Retinal pigment epithelial cell (primary cell): ENCODE measurements around the gene WFDC1.
A peak's percentile ranks its signal among the peaks of the same experiment; 100 is the strongest.

Source experiments
- DNase-seq: peaks from one replicate; pipeline ENCODE4 v3.0.0-alpha.2; 2010; ENCODE audit warnings: low read depth
- H3K4me3 ChIP-seq: 2 replicates; pipeline ENCODE4 v1.5.1; 2011; ENCODE audit warnings: mild to moderate bottlenecking, low read length, control low read depth, moderate library complexity
- TF ChIP-seq, protein P1 (sequence below): conservative IDR thresholded peaks from 2 replicates; pipeline ENCODE4 v1.5.1; 2011; ENCODE audit warnings: low read depth, low read length, control low read depth, inconsistent platforms

WFDC1 gene

DNA sequence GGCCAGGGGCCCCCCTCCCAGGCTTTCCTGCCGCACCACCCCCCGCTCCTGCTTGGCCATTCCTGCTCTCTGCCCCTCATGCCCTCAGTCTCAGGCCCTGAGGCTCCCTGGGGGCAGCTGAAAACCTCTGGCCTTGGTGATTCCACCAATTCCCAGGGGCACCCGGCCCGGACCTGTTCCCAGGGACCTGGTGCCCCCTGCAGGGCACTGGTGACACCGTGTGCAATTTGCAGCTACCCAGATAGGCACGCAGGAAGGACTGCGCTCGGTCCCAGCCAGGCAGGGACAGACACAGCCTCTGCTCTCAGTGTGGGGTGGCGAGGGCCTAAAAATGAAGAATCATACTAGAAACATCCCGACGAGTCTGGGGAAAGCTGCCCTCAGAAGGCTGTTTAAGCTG, 13.4 kb downstream of the WFDC1 start:
- no peak for DNase-seq
- H3K4me3 ChIP-seq: no peak overlapping the region
- TF ChIP-seq, protein P1, sequence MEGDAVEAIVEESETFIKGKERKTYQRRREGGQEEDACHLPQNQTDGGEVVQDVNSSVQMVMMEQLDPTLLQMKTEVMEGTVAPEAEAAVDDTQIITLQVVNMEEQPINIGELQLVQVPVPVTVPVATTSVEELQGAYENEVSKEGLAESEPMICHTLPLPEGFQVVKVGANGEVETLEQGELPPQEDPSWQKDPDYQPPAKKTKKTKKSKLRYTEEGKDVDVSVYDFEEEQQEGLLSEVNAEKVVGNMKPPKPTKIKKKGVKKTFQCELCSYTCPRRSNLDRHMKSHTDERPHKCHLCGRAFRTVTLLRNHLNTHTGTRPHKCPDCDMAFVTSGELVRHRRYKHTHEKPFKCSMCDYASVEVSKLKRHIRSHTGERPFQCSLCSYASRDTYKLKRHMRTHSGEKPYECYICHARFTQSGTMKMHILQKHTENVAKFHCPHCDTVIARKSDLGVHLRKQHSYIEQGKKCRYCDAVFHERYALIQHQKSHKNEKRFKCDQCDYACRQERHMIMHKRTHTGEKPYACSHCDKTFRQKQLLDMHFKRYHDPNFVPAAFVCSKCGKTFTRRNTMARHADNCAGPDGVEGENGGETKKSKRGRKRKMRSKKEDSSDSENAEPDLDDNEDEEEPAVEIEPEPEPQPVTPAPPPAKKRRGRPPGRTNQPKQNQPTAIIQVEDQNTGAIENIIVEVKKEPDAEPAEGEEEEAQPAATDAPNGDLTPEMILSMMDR: peak; percentile 78

DNA sequence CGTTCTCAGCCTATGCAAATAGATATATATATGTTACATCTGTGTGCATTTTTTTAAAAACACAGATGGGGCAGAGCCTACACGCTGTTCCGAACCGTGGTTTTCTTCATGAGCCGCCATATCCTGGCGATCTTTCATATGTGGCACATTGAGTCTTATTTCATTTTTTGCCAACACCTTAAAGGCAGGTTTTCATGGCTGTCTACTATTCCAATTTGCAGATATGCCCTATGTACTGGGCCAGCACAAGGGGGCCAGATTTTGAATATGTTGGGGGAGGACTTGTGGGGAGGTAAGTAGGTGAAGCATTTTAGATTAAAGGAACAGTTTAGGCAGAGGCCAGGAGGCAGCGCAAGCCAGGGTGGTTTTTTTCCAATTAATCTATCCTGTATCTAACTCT, 16.0 kb downstream of the WFDC1 start:
- TF ChIP-seq, protein P1: no peak
- no peak overlapping the region for H3K4me3 ChIP-seq
- no peak for DNase-seq

DNA sequence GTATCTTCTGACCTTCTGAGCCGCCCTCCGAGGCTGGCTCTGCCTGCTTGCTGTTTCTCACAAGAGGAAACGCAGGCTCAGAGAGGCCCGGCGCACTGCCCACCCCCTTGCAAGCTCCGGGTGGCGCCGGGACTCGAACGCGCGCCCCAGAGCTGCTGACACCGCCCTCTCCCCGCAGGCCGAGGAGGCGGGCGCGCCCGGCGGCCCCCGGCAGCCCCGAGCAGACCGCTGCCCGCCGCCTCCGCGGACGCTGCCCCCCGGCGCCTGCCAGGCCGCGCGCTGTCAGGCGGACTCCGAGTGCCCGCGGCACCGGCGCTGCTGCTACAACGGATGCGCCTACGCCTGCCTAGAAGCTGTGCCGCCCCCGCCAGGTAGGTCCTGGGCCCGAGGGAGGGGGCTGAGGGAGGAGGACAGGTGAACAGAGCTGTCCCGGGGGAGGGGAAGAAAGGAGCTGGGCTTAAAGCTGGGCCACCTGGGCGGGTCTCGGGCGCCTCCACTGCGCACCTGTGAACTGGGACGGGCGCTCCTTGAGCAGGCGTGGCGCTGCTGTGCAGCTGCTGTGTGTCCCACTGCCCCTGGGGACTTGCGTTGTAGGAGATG, 18.2 kb downstream of the WFDC1 start:
- H3K4me3 ChIP-seq: no peak overlapping the region

DNA sequence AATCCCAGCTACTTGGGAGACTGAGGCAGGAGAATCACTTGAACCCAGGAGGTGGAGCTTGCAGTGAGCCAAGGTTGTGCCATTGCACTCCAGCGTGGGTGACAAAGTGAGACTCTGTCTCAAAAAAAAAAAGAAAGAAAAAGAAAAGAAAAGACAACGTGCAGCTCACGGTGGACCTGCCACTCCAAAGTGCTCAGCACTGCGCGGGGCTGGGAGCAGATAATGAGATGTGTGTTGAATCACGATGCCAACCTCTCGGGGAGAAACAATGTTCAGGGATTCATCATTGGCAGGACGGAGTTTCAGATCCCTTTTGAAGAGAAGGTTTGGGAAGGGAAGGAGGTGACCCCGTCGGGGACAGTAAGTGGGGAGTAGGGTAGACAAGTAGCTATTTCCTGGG, 19.2 kb downstream of the WFDC1 start:
- DNase-seq: no peak
- TF ChIP-seq, protein P1: no peak

More for the DNA sequence above, 18.2 kb downstream of the WFDC1 start:
- no peak for DNase-seq
- TF ChIP-seq, protein P1: no peak

DNA sequence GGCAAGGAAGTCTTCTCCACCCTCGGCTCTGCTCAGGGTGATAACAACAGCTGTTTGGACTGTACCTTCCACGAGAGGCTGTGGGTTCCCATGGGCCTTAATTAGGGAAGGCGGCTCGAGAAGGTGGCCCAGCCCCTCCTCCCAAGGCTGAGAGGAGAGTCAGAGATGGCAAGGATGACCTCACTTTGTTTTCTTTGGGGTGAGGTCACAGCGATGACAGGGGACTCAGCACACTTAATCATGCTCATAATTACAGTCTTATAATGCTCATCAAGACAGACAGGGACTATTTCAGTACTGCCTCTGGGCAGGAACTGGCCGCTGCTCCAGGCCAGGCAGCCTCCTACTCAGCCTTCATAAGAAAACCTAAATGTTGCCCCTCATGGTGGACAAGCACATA, 19.7 kb downstream of the WFDC1 start:
- TF ChIP-seq, protein P1: no peak
- DNase-seq: no peak
- H3K4me3 ChIP-seq: no peak overlapping the region

More for the DNA sequence above, 19.2 kb downstream of the WFDC1 start:
- H3K4me3 ChIP-seq: no peak overlapping the region

DNA sequence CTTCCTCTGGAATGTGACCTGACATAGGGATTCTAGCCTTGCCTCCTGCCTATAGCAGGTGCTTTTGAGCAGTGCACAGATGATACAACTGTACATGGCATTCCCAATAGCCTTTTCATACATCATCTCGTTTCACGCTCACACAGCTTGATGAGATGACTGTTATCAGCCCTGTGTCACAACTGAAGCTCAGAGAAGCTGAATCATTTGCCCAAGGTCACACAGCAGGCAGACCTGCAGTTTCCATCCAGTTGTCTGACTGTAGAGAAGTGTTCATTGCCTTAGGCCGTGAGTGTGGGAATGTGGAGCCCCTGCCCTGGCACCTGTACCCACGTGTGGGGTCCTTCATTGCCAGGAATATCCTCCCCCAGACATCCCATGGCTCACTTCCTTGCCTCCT, 20.1 kb downstream of the WFDC1 start:
- H3K4me3 ChIP-seq: no peak overlapping the region
- no peak for DNase-seq
- TF ChIP-seq, protein P1: no peak

DNA sequence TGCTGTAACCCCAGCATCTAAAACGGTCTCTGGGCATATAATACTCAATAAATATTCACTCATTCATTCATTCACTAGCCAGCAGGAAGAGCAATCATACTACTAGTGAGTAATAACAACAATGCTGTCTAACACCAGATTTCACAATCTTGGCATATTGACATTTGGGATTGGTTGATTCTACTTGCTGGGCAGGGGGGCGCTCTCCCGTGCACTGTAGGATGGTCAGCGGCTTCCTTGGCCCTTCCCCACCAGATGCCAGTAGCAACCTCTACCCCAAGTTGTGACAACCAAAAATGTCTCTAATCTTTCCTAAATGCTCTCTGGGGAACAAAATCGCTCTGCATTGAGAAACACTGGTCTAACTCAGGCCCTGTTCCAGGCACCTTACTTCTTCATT, 20.7 kb downstream of the WFDC1 start:
- no peak for DNase-seq
- no peak overlapping the region for H3K4me3 ChIP-seq
- TF ChIP-seq, protein P1: no peak
